HCT116 (cell line): ENCODE measurements around the gene PPM1H. TPM values are rescaled to one million over a fixed set of nuclear protein-coding genes. Genes with fewer than 3 reads are reported as not detected.

Experiments used
- ATAC-seq: fragments of 200-7000 bp; cut with Tn5 transposase; 2 replicates; pipeline ENCODE4 v1.9.1; 2020; ENCODE audit warnings: mild to moderate bottlenecking, moderate library complexity
- BruUV-seq: library from RNA; stranded (reverse); fragments of 400-500 nt; replicated peaks from 2 replicates; lab custom pipeline; 2021; lab: Mats Ljungman, UMichigan
- CTCF ChIA-PET: fragments of 300-600 bp; sonication (Branson Sonifier 250); formaldehyde crosslinking; loops from one replicate; lab custom pipeline; 2021; ENCODE audit warnings: antibody characterized with exemption; lab: Charles Lee
- POLR2A ChIA-PET: fragments of 300-600, 350-600 bp; sonication (Branson Sonifier 250); formaldehyde crosslinking; loops from one replicate; lab custom pipeline; 2021; ENCODE audit warnings: antibody characterized with exemption; lab: Charles Lee
- RAD21 ChIA-PET, 2 experiments: fragments of 300-600 bp; sonication (Branson Sonifier 250); formaldehyde crosslinking; loops; one replicate each; lab custom pipeline; 2023; ENCODE audit warnings: low total read pairs in 2 of 2; ENCODE audit not compliant: uncharacterized antibody in 2 of 2, unreplicated experiment in 2 of 2, low non-redundant PET in 1 of 2; lab: Charles Lee
- DNase-seq: peaks from one replicate; pipeline ENCODE4 v3.0.0-alpha.2; 2010; ENCODE audit warnings: low read depth, low spot score
- H2AFZ ChIP-seq: fragments of 200-600 bp; shearing (Covaris generic), sonication (generic); 2 replicates; pipeline ENCODE4 v1.6.1; 2017; ENCODE audit warnings: low read depth, mixed run types, mixed read lengths, antibody characterized with exemption, low read length; ENCODE audit not compliant: poor library complexity, severe bottlenecking
- H3K27ac ChIP-seq: 2 replicates; pipeline ENCODE4 v1.5.1; 2012; ENCODE audit warnings: low read depth, low read length
- H3K27me3 ChIP-seq: fragments of 200-600 bp; sonication (generic); 2 replicates; pipeline ENCODE4 v1.6.1; 2016; ENCODE audit warnings: mixed run types, low read length, mixed read lengths; ENCODE audit not compliant: insufficient read depth
- H3K36me3 ChIP-seq, 2 experiments: fragments of 200-500 bp in 1 of 2; fragments of 200-600 bp in 1 of 2; sonication (Bioruptor generic) in 1 of 2; sonication (generic) in 1 of 2; 2 replicates each; pipeline versions ENCODE4 v1.5.1 to v1.6.1; 2014 to 2016; ENCODE audit warnings: low read length in 2 of 2, inconsistent platforms in 1 of 2, mixed read lengths in 1 of 2, mixed run types in 1 of 2; ENCODE audit not compliant: insufficient read depth in 2 of 2, control insufficient read depth in 1 of 2
- H3K4me1 ChIP-seq, 2 experiments: fragments of 200-600 bp in 1 of 2; sonication (generic) in 1 of 2; 2 replicates each; pipeline versions ENCODE4 v1.5.1 to v1.6.1; 2012 to 2017; ENCODE audit warnings: low read length in 2 of 2, inconsistent platforms in 1 of 2, mild to moderate bottlenecking in 1 of 2, mixed read lengths in 1 of 2, mixed run types in 1 of 2, moderate library complexity in 1 of 2; ENCODE audit not compliant: insufficient read depth in 2 of 2, control insufficient read depth in 1 of 2
- H3K4me2 ChIP-seq: fragments of 200-600 bp; sonication (generic); 2 replicates; pipeline ENCODE4 v1.6.1; 2017; ENCODE audit warnings: mixed run types, low read length, mixed read lengths
- H3K4me3 ChIP-seq, 2 experiments: fragments of 200-600 bp in 1 of 2; sonication (generic) in 1 of 2; replicated peaks in 1 of 2; 2 replicates each; pipeline ENCODE4 v1.5.1; 2011 to 2016; ENCODE audit warnings: low read length in 2 of 2, control low read depth in 1 of 2, low read depth in 1 of 2, mild to moderate bottlenecking in 1 of 2, mixed read lengths in 1 of 2, mixed run types in 1 of 2
- H3K79me2 ChIP-seq: fragments of 200-600 bp; sonication (generic); 2 replicates; pipeline ENCODE4 v1.6.1; 2017; ENCODE audit warnings: mild to moderate bottlenecking, mixed run types, low read length, moderate library complexity, mixed read lengths; ENCODE audit not compliant: insufficient read depth
- H3K9ac ChIP-seq: fragments of 200-600 bp; sonication (generic); 2 replicates; pipeline ENCODE4 v1.6.1; 2016; ENCODE audit warnings: low read length, mixed read lengths
- H3K9me2 ChIP-seq: fragments of 200-600 bp; sonication (generic), shearing (Covaris generic); 2 replicates; pipeline ENCODE4 v1.6.1; 2017; ENCODE audit warnings: mixed run types, mild to moderate bottlenecking, moderate library complexity; ENCODE audit not compliant: insufficient read depth
- H3K9me3 ChIP-seq, 2 experiments: fragments of 200-500 bp in 1 of 2; fragments of 200-600 bp in 1 of 2; sonication (Bioruptor generic) in 1 of 2; sonication (generic) in 1 of 2; 2 replicates each; pipeline ENCODE4 v1.6.1; 2014 to 2017; ENCODE audit warnings: low read length in 2 of 2, mixed read lengths in 2 of 2, inconsistent platforms in 1 of 2, low read depth in 1 of 2, mild to moderate bottlenecking in 1 of 2, mixed run types in 1 of 2, moderate library complexity in 1 of 2; ENCODE audit not compliant: control insufficient read depth in 1 of 2, insufficient read depth in 1 of 2
- H4K20me1 ChIP-seq: fragments of 200-600 bp; sonication (generic), shearing (Covaris generic); 2 replicates; pipeline ENCODE4 v1.6.1; 2017; ENCODE audit warnings: mixed run types, mild to moderate bottlenecking, moderate library complexity; ENCODE audit not compliant: insufficient read depth
- CEBPB ChIP-seq: IDR thresholded peaks from 2 replicates; pipeline ENCODE4 v1.6.1; 2012; ENCODE audit warnings: low read depth
- ELF1 ChIP-seq: IDR thresholded peaks from 2 replicates; pipeline ENCODE4 v1.6.1; 2012; ENCODE audit warnings: low read depth, borderline replicate concordance
- EZH2 ChIP-seq: fragments of 200-600 bp; sonication (generic); IDR thresholded peaks from 2 replicates; pipeline ENCODE4 v1.6.1; 2017; ENCODE audit warnings: antibody characterized with exemption, mixed run types
- EZH2phosphoT487 ChIP-seq: fragments of 200-600 bp; IDR thresholded peaks from 2 replicates; pipeline ENCODE4 v1.6.1; 2018; ENCODE audit warnings: antibody characterized with exemption, borderline replicate concordance
- FOSL1 ChIP-seq: IDR thresholded peaks from 2 replicates; pipeline ENCODE4 v1.6.1; 2012; ENCODE audit warnings: low read depth
- JUND ChIP-seq: IDR thresholded peaks from 2 replicates; pipeline ENCODE4 v1.6.1; 2012
- POLR2A ChIP-seq: IDR thresholded peaks from 2 replicates; pipeline ENCODE4 v1.7.0; 2011; ENCODE audit warnings: borderline replicate concordance; ENCODE audit not compliant: insufficient read depth, insufficient read length; ENCODE audit errors: extremely low read depth
- SIN3A ChIP-seq: IDR thresholded peaks from 2 replicates; pipeline ENCODE4 v1.6.1; 2012; ENCODE audit warnings: low read depth
- SP1 ChIP-seq: IDR thresholded peaks from 2 replicates; pipeline ENCODE4 v1.6.1; 2012; ENCODE audit warnings: low read depth
- TCF7L2 ChIP-seq: IDR thresholded peaks from 2 replicates; pipeline ENCODE4 v1.7.0; 2011; ENCODE audit warnings: borderline replicate concordance, inconsistent platforms; ENCODE audit not compliant: insufficient read depth, insufficient read length; ENCODE audit errors: extremely low read depth
- ZBTB33 ChIP-seq: IDR thresholded peaks from 2 replicates; pipeline ENCODE4 v1.6.1; 2011; ENCODE audit warnings: mild to moderate bottlenecking, low read length, moderate library complexity; ENCODE audit not compliant: insufficient replicate concordance; ENCODE audit errors: extremely low read depth
- ZFX ChIP-seq: fragments of 450-650 bp; IDR thresholded peaks from 2 replicates; pipeline ENCODE4 v1.6.1; 2017
- intact Hi-C: fragments of 100-400 bp; cut with micrococcal nuclease; formaldehyde crosslinking; loops from 2 replicates; pipeline ENCODE4 v1.10.0; 2022
- total RNA-seq: library from RNA; stranded (reverse); gene quantifications from one replicate; pipeline ENCODE4 v1.2.1, GENCODE V29; 2021; ENCODE audit not compliant: unreplicated experiment
- TF ChIP-seq, protein P1 (sequence below), 3 experiments: fragments of 200-600 bp in 1 of 3; sonication (generic) in 1 of 3; IDR thresholded peaks in 2 of 3; conservative IDR thresholded peaks in 1 of 3; 2 replicates each; pipeline ENCODE4 v1.5.1; 2012 to 2017; ENCODE audit warnings: low read depth in 2 of 3, low read length in 2 of 3, antibody characterized with exemption in 1 of 3, borderline replicate concordance in 1 of 3, control low read depth in 1 of 3, mild to moderate bottlenecking in 1 of 3, mixed read lengths in 1 of 3, mixed run types in 1 of 3, moderate library complexity in 1 of 3; ENCODE audit not compliant: insufficient read depth in 1 of 3
- TF ChIP-seq, protein P2 (sequence below): IDR thresholded peaks from 2 replicates; pipeline ENCODE4 v1.6.1; 2012

Gene PPM1H
- total RNA-seq, 1 experiment from 2014 or later, result 8.0 TPM

DNA sequence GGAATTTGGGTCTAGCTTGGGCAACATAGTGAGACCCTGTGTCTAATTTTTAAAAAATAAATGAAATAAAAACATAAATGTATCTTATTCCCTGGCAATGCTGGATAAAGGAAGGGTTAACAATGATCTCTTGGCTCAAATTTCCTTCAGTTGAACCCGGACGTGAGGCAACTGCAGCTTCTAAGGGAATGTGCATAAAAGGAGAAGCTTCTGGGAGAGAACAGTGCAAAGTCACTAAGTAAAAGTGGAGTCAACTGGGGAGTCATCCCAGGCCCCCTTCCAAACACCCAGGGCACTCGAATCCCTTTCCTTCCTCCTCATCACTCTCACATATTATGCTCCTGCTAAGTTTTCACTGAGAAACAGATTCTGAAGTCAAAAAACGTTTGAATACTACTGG is 147.3 kb downstream of the PPM1H start (continued):
- TF ChIP-seq EZH2phosphoT487, result no peak
- TF ChIP-seq, all 23 proteins: peak for 0

- H3K9ac ChIP-seq, result no peak overlapping the region
- ATAC-seq (no peak), DNase-seq (no peak)
- no peaks in the 10 kb centered on the region for H3K27me3 ChIP-seq
- TF ChIP-seq SP1, result no peak
- TF ChIP-seq POLR2A, result no peak
- TF ChIP-seq EZH2, result no peak
- TF ChIP-seq FOSL1, result no peak
- no peak for TF ChIP-seq TCF7L2
- TF ChIP-seq, protein P1, sequence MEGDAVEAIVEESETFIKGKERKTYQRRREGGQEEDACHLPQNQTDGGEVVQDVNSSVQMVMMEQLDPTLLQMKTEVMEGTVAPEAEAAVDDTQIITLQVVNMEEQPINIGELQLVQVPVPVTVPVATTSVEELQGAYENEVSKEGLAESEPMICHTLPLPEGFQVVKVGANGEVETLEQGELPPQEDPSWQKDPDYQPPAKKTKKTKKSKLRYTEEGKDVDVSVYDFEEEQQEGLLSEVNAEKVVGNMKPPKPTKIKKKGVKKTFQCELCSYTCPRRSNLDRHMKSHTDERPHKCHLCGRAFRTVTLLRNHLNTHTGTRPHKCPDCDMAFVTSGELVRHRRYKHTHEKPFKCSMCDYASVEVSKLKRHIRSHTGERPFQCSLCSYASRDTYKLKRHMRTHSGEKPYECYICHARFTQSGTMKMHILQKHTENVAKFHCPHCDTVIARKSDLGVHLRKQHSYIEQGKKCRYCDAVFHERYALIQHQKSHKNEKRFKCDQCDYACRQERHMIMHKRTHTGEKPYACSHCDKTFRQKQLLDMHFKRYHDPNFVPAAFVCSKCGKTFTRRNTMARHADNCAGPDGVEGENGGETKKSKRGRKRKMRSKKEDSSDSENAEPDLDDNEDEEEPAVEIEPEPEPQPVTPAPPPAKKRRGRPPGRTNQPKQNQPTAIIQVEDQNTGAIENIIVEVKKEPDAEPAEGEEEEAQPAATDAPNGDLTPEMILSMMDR (IDR thresholded peaks at IDR 0.05 in 2 of 3, conservative IDR thresholded peaks at IDR 0.05 in 1 of 3; ENCODE audit: borderline replicate concordance in 1 of 3, insufficient read depth in 1 of 3, low read depth in 2 of 3, low read length in 2 of 3), result no peak
- TF ChIP-seq ZFX, result no peak
- no peak for TF ChIP-seq JUND
- TF ChIP-seq CEBPB, result no peak
- no peak for TF ChIP-seq ZBTB33
- no peak for TF ChIP-seq ELF1
- TF ChIP-seq SIN3A, result no peak
- TF ChIP-seq, protein P2, sequence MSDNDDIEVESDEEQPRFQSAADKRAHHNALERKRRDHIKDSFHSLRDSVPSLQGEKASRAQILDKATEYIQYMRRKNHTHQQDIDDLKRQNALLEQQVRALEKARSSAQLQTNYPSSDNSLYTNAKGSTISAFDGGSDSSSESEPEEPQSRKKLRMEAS, result no peak
- H3K79me2 ChIP-seq, result no peaks in the 10 kb centered on the region
- no peak overlapping the region for H2AFZ ChIP-seq
- H4K20me1 ChIP-seq, result no peaks in the 10 kb centered on the region
- POLR2A ChIA-PET, result no interaction called here
- no peaks in the 10 kb centered on the region for H3K9me2 ChIP-seq
- H3K4me1 ChIP-seq, result peaks cover 9 to 35% of the 10 kb centered on the region in 2 experiments
- H3K4me2 ChIP-seq, result no peak overlapping the region
- CTCF ChIA-PET, result interaction anchor here (2.3 to 2.7 kb wide), 2 partner anchors 205 to 349 kb away, joined by 6 to 10 read pairs; no protein-coding TSS in a partner anchor
- H3K9me3 ChIP-seq, result no peaks in the 10 kb centered on the region
- no peaks in the 10 kb centered on the region for H3K36me3 ChIP-seq
- no peak overlapping the region for H3K27ac ChIP-seq
- no peak overlapping the region for H3K4me3 ChIP-seq
- RAD21 ChIA-PET, result no interaction called here
- intact Hi-C loops, result loop anchor here (2.0 kb wide), 1 partner anchor 184 kb away; no protein-coding TSS in a partner anchor
- no TSS peak for BruUV-seq
Measured at GRCh38 chr12:62787023-62787422, 147.9 kb downstream of the PPM1H start.
